ENCODE measurements around the gene EXOC3.

The EXOC3 gene

DNA sequence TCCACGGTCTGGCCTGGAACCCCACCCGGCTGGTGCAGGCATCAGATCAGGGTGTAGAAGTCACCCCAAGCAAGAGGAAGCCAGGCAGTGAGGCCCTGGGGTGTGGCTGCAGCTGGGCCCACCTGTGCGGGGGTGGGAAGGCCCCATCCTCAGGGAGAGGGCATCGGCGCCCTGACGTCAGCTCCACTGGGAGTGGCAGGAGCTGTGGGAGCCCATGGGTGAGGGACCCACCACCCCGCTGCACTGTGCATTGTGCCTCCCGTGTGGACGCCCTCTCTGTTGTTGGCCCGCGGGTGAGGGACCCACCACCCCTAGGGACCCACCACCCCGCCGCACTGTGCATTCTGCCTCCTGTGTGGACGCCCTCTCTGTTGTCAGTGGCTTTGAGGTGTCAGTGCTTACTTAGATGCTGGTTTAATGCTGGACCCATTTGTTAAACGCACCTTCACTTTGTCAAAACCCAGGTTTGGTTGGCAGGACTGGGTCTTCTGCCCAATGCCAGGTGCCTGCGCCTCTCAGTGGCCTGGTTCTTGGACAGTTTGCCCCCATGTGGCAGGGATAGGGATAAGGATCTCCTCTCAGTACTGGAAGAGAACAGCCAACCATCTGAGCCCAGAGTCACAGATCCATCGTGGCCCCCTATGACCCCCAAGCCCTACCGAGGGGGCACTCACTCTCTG, 6.9 kb upstream of the EXOC3 start:
- H3K9me3 ChIP-seq (ENCODE audit: control insufficient read depth in 1 of 2, low read length in 2 of 2), result no peaks in the 10 kb centered on the region
- no peaks in the 10 kb centered on the region for H3K4me1 ChIP-seq (ENCODE audit: control insufficient read depth in 1 of 2, insufficient read depth in 2 of 2, low read length in 2 of 2)
- no peak overlapping the region for H3K4me3 ChIP-seq (ENCODE audit: low read depth in 1 of 2, low read length in 2 of 2)
- no peaks in the 10 kb centered on the region for H3K27me3 ChIP-seq (ENCODE audit: low read depth, low read length)
- H3K27ac ChIP-seq (ENCODE audit: low read length), result no peak overlapping the region
- H3K36me3 ChIP-seq (ENCODE audit: control insufficient read depth in 1 of 2, insufficient read depth in 2 of 2, low read length in 2 of 2), result no peaks in the 10 kb centered on the region

DNA sequence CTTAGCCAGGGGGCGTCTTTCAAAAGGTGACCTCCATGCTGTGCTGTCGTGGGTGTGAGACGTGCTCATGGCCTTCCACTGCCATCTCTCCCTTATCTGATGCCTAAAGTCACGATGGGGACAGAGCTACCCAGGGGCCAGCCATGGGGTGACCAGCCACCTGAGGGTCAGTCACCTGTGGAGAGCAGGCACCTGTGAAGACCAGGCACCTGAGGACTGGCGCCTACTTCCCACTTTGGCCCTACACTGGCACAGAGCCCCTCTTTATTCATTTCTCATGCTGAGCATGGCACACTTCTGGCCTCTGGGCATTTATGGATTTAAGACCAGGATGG, 6.4 kb upstream of the EXOC3 start:
- no peaks in the 10 kb centered on the region for H3K4me1 ChIP-seq (ENCODE audit: control insufficient read depth in 1 of 2, insufficient read depth in 2 of 2, low read length in 2 of 2)
- no peaks in the 10 kb centered on the region for H3K36me3 ChIP-seq (ENCODE audit: control insufficient read depth in 1 of 2, insufficient read depth in 2 of 2, low read length in 2 of 2)
- H3K9me3 ChIP-seq (ENCODE audit: control insufficient read depth in 1 of 2, low read length in 2 of 2), result no peaks in the 10 kb centered on the region
- H3K27me3 ChIP-seq (ENCODE audit: low read depth, low read length), result no peaks in the 10 kb centered on the region
- no peak overlapping the region for H3K27ac ChIP-seq (ENCODE audit: low read length)
- no peak overlapping the region for H3K4me3 ChIP-seq (ENCODE audit: low read depth in 1 of 2, low read length in 2 of 2)

DNA sequence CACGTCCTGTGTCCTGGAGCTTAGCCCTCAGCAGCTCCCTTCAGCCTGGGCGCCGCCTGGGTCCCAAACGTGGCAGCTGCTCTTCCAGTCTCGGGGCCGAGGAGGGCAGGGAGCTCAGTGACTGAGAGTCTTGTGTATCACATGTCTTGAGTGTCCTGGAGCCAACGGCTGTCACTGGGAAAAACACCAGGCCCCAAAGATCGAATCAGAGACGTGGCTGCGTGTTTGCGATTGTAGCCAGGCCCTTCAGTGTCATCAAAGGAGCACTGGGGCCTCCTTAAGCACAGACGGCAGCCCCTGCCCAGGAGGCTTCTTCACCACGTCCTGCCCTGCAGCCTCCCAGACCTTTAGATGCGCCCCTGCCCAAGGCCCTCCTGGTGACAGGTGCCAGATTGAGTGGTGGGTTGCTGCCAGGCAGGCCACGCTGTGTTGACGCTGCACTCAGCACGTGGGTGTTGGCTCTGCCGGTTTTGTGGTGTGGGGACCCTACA, 5.7 kb upstream of the EXOC3 start:
- peaks cover 4 to 5% of the 10 kb centered on the region in 2 donors for H3K4me1 ChIP-seq (ENCODE audit: control insufficient read depth in 1 of 2, insufficient read depth in 2 of 2, low read length in 2 of 2)
- H3K36me3 ChIP-seq (ENCODE audit: control insufficient read depth in 1 of 2, insufficient read depth in 2 of 2, low read length in 2 of 2), result no peaks in the 10 kb centered on the region
- H3K27ac ChIP-seq (ENCODE audit: low read length), result no peak overlapping the region
- H3K9me3 ChIP-seq (ENCODE audit: control insufficient read depth in 1 of 2, low read length in 2 of 2), result no peaks in the 10 kb centered on the region
- no peaks in the 10 kb centered on the region for H3K27me3 ChIP-seq (ENCODE audit: low read depth, low read length)
- H3K4me3 ChIP-seq (ENCODE audit: low read depth in 1 of 2, low read length in 2 of 2), result no peak overlapping the region

DNA sequence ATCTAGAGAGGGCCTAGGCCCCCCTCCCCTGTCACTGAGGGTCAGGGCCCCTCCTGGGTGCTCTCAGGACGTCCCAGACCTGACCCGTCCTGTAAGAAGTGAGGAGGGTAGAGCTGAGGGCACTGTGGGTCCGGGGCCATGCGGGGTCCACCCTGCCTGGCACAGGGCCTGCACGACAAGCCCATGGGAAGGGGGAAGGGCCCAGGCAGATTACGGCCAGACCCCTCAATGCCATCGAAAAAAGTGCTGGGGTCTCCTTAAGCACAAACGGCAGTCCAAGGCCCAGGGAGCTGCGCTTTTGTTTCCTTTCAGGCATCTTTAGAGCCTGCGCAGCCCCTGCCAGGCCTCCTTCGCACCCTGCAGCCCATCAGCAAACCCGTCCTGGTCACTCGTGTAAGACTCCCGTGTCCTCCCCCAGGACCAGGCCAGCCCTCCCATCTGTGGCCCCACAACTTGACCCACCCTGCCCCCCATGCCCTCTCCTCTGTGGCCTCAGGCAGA, 4.4 kb upstream of the EXOC3 start:
- Histone ChIP-seq H3K36me3 (ENCODE audit: control insufficient read depth in 1 of 2, insufficient read depth in 2 of 2, low read length in 2 of 2) (no peaks in the 10 kb centered on the region), H3K27me3 (ENCODE audit: low read depth, low read length) (no peaks in the 10 kb centered on the region)

DNA sequence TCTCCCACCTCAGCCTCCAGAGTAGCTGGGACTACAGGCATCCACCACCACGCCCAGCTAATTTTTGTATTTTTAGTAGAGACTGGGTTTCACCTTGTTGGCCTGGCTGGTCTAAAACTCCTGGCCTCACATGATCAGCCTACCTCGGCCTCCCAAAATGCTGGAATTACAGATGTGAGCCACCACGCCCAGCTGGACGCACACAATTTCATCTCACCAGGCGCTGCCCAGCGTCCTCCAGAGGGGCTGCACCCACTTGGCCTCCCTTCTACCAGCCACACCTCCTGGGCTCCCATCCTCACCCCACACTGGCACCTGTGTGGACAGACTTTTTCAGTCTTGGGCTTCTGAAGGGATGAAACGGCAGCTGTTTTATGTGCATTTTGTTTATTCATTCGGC, 3.8 kb upstream of the EXOC3 start:
- no peak overlapping the region for H3K27ac ChIP-seq (ENCODE audit: low read length)
- H3K4me1 ChIP-seq (ENCODE audit: control insufficient read depth in 1 of 2, insufficient read depth in 2 of 2, low read length in 2 of 2), result peaks cover 5 to 15% of the 10 kb centered on the region in 2 donors
- no peaks in the 10 kb centered on the region for H3K9me3 ChIP-seq (ENCODE audit: control insufficient read depth in 1 of 2, low read length in 2 of 2)
- H3K36me3 ChIP-seq (ENCODE audit: control insufficient read depth in 1 of 2, insufficient read depth in 2 of 2, low read length in 2 of 2), result no peaks in the 10 kb centered on the region
- no peak overlapping the region for H3K4me3 ChIP-seq (ENCODE audit: low read depth in 1 of 2, low read length in 2 of 2)
- no peaks in the 10 kb centered on the region for H3K27me3 ChIP-seq (ENCODE audit: low read depth, low read length)

More for the DNA sequence above, 4.4 kb upstream of the EXOC3 start:
- Histone ChIP-seq H3K27ac (ENCODE audit: low read length) (no peak overlapping the region), H3K9me3 (ENCODE audit: control insufficient read depth in 1 of 2, low read length in 2 of 2) (no peaks in the 10 kb centered on the region), H3K4me1 (ENCODE audit: control insufficient read depth in 1 of 2, insufficient read depth in 2 of 2, low read length in 2 of 2) (peaks cover 5 to 9% of the 10 kb centered on the region in 2 donors), H3K4me3 (ENCODE audit: low read depth in 1 of 2, low read length in 2 of 2) (no peak overlapping the region)

DNA sequence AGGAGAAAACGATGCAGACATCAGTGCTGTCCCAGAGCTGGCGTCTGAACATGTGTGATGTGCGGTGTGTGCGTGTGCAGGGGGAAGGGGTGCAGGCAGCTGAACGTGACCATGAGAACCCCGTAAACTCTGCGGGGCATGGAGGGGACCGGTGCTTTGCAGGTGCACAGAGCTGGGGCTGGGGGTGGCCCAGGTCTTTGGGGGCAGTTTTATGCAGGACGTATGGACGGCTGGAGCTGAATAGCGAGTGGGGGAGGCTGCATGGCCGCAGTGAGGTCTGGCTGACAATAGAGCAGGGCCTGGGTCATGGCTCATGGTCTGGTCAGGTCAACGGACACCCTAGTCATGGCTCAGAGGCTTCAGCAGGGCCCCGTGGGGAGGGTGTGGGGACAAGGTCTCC, 3.3 kb upstream of the EXOC3 start:
- no peak overlapping the region for H3K4me3 ChIP-seq (ENCODE audit: low read depth in 1 of 2, low read length in 2 of 2)
- no peak overlapping the region for H3K27ac ChIP-seq (ENCODE audit: low read length)
- H3K4me1 ChIP-seq (ENCODE audit: control insufficient read depth in 1 of 2, insufficient read depth in 2 of 2, low read length in 2 of 2), result peaks cover 5 to 20% of the 10 kb centered on the region in 2 donors
- H3K27me3 ChIP-seq (ENCODE audit: low read depth, low read length), result no peaks in the 10 kb centered on the region
- H3K36me3 ChIP-seq (ENCODE audit: control insufficient read depth in 1 of 2, insufficient read depth in 2 of 2, low read length in 2 of 2), result no peaks in the 10 kb centered on the region
- no peaks in the 10 kb centered on the region for H3K9me3 ChIP-seq (ENCODE audit: control insufficient read depth in 1 of 2, low read length in 2 of 2)

DNA sequence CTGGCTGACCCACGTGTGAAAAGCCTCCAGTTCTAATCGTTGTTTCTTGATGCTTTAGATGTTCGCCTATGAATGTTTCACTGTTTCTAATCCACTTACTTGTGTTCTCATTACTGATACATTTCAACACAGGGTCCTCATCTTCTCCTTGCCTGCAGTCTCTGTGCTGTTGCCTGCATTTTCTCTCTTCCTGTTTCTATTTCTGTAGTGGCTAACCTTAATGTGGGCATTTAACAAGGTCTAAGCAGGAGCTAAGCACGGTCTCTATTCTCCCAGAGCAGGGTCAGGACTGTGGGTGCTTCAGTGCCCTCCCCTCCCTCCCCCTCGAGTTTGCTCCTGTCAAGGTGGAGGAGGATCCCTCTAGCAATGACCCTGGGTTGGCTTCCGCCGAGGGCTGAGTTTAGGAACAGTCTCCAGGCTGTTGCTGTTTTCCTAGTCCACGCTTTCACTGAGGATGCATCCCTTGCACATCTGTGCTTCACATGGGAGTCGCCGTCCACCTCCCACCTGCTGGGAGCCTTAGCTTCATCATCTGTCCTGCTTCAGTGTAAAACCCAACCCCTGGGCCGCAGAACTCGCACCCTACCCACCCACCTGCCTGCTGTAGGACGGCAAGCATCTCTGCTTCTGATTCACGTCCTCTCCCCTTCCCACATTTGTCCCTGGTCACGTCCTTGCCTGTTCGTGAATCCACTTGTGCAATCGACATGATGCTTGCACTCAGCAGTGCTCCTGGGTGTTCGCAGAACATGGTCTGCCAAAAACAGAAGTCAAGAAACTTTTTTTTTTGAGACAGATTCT, 2.4 kb upstream of the EXOC3 start:
- no peak overlapping the region for H3K27ac ChIP-seq (ENCODE audit: low read length)
- no peaks in the 10 kb centered on the region for H3K36me3 ChIP-seq (ENCODE audit: control insufficient read depth in 1 of 2, insufficient read depth in 2 of 2, low read length in 2 of 2)
- H3K9me3 ChIP-seq (ENCODE audit: control insufficient read depth in 1 of 2, low read length in 2 of 2), result no peaks in the 10 kb centered on the region
- peaks cover 5 to 24% of the 10 kb centered on the region in 2 donors for H3K4me1 ChIP-seq (ENCODE audit: control insufficient read depth in 1 of 2, insufficient read depth in 2 of 2, low read length in 2 of 2)
- no peak overlapping the region for H3K4me3 ChIP-seq (ENCODE audit: low read depth in 1 of 2, low read length in 2 of 2)
- H3K27me3 ChIP-seq (ENCODE audit: low read depth, low read length), result no peaks in the 10 kb centered on the region

DNA sequence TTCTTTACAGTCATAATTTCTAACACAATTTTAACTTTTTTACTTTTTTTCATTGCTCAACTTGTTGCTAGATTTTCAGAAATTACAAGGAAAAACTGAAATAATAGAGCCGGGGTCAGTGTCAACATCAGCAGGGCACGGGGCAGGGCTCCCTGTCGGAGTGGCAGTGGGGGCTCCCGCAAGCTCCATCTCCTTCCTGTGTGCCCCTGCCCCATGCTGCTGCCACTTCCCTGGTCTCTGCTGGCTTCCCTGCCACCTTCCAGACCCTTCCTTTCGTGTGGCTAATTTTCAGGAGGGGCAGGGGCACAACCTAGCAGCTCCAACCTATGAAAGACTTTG, 1.0 kb upstream of the EXOC3 start:
- Histone ChIP-seq H3K9me3 (ENCODE audit: control insufficient read depth in 1 of 2, low read length in 2 of 2) (no peaks in the 10 kb centered on the region), H3K27ac (ENCODE audit: low read length) (no peak overlapping the region), H3K4me3 (ENCODE audit: low read depth in 1 of 2, low read length in 2 of 2) (peak overlapping the region; percentile 83 to 100), H3K27me3 (ENCODE audit: low read depth, low read length) (no peaks in the 10 kb centered on the region), H3K36me3 (ENCODE audit: control insufficient read depth in 1 of 2, insufficient read depth in 2 of 2, low read length in 2 of 2) (peaks cover 1 to 5% of the 10 kb centered on the region in 2 donors), H3K4me1 (ENCODE audit: control insufficient read depth in 1 of 2, insufficient read depth in 2 of 2, low read length in 2 of 2) (peaks cover 5 to 24% of the 10 kb centered on the region in 2 donors)

DNA sequence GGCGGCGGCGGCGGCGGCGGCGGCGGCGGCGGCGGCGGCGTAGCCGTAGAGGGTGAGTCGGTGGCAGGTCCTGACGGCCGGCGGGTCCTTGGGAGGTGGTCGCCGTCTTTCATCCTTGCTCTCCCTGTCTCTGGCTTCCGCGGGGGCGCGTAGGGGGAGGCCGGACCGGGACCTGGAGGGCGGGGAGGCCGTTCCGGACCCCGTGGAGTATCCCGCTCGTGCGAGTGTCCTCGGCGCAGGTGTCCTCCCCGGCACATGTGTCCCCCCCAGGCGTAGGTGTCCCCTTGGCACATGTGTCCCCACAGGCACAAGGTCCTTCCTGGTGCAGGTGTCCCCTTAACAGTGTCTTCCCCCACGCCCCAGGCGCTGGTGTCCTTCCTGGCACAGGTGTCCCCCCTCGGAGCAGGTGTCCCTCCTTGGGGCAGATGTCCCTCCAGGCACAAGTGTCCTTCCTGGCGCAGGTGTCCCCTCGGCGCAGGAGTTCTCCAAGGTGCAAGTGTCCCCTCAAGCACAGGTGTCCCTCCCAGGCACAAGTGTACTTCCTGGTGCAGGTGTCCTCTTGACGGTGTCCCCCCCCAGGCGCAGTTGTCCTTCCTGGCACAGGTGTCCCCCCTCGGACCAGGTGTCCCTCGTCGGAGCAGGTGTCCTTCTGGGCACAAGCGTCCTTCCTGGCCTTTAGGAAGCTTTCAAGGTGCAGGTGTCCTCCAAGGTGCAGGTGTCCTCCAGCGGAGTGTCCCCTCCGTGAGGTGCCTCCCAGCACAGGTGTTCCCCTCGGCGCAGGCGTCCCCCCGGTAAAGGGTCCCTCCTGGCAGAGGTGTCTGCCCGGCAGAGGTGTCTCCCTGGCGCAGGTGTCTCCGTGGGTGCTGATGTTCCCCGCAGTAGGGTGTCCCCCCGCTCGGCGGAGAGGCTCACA, 519 bp downstream of the EXOC3 start:
- Histone ChIP-seq H3K27ac (ENCODE audit: low read length) (peak overlapping the region; percentile 60), H3K4me1 (ENCODE audit: control insufficient read depth in 1 of 2, insufficient read depth in 2 of 2, low read length in 2 of 2) (peaks cover 5 to 24% of the 10 kb centered on the region in 2 donors), H3K36me3 (ENCODE audit: control insufficient read depth in 1 of 2, insufficient read depth in 2 of 2, low read length in 2 of 2) (peaks cover 16 to 21% of the 10 kb centered on the region in 2 donors), H3K9me3 (ENCODE audit: control insufficient read depth in 1 of 2, low read length in 2 of 2) (no peaks in the 10 kb centered on the region), H3K27me3 (ENCODE audit: low read depth, low read length) (no peaks in the 10 kb centered on the region), H3K4me3 (ENCODE audit: low read depth in 1 of 2, low read length in 2 of 2) (peak overlapping the region; percentile 95 to 100)

DNA sequence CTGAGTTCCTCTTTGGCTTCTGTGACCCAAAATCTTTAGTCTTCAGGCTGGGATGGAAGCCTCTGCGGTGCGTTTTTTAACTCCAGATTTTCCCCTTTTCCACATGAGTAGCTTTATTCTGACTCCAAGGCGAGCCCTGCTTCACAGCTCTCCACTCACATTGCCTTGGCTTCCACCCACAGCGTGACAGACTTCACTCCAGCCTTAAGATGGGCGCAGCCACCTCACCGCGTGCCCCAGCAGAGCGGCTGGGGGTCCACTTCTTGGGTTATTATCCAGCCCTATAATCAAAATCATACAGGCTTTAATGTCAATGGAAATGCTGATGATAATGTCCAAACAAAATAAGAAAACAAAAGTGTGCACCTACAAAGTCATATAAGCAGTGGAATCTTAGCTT, 1.2 kb downstream of the EXOC3 start:
- H3K9me3 ChIP-seq (ENCODE audit: control insufficient read depth in 1 of 2, low read length in 2 of 2), result no peaks in the 10 kb centered on the region
- peaks cover 5 to 24% of the 10 kb centered on the region in 2 donors for H3K4me1 ChIP-seq (ENCODE audit: control insufficient read depth in 1 of 2, insufficient read depth in 2 of 2, low read length in 2 of 2)
- peaks cover 17 to 28% of the 10 kb centered on the region in 2 donors for H3K36me3 ChIP-seq (ENCODE audit: control insufficient read depth in 1 of 2, insufficient read depth in 2 of 2, low read length in 2 of 2)
- H3K27me3 ChIP-seq (ENCODE audit: low read depth, low read length), result no peaks in the 10 kb centered on the region
- no peak overlapping the region for H3K27ac ChIP-seq (ENCODE audit: low read length)
- H3K4me3 ChIP-seq (ENCODE audit: low read depth in 1 of 2, low read length in 2 of 2), result peak overlapping the region; percentile 95 to 100

DNA sequence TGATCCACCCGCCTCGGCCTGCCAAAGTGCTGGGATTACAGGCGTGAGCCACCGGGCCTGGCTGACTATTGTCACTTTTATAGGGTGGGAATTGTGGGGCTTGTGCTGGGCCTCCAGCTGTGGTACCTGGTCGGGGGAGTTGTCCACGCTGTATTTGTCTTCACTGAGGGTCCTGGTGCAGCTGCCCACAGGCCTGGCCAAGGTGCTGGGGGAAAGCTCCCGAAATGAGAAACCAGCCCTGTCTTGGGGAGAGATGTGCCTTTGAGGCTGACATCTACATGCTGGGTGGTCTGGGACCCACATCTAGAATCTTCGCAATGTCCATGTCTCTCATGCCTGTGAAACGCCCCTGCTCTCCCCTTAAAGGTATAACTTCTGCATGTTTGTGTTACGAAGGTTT, 2.6 kb downstream of the EXOC3 start:
- H3K9me3 ChIP-seq (ENCODE audit: control insufficient read depth in 1 of 2, low read length in 2 of 2), result no peaks in the 10 kb centered on the region
- H3K27ac ChIP-seq (ENCODE audit: low read length), result no peak overlapping the region
- no peak overlapping the region for H3K4me3 ChIP-seq (ENCODE audit: low read depth in 1 of 2, low read length in 2 of 2)
- peaks cover 5 to 24% of the 10 kb centered on the region in 2 donors for H3K4me1 ChIP-seq (ENCODE audit: control insufficient read depth in 1 of 2, insufficient read depth in 2 of 2, low read length in 2 of 2)
- H3K27me3 ChIP-seq (ENCODE audit: low read depth, low read length), result no peaks in the 10 kb centered on the region
- H3K36me3 ChIP-seq (ENCODE audit: control insufficient read depth in 1 of 2, insufficient read depth in 2 of 2, low read length in 2 of 2), result peaks cover 22 to 39% of the 10 kb centered on the region in 2 donors

All from muscle layer of duodenum (tissue), 2 donors.